NT2/D1 (cell line): ENCODE data around the gene KLF16.

Experiments
- DNase-seq: peaks from one replicate; pipeline ENCODE4 v3.0.0-alpha.2; 2011; ENCODE audit warnings: low read depth, low spot score
- H3K27me3 ChIP-seq: 2 replicates; pipeline ENCODE4 v1.6.0; 2011; ENCODE audit warnings: mild to moderate bottlenecking; ENCODE audit not compliant: insufficient read length, insufficient read depth
- H3K36me3 ChIP-seq: 2 replicates; pipeline ENCODE4 v1.6.1; 2011; ENCODE audit warnings: mild to moderate bottlenecking, low read length, mixed read lengths; ENCODE audit not compliant: insufficient read depth, insufficient read length
- H3K4me1 ChIP-seq: 2 replicates; pipeline ENCODE4 v1.5.1; 2011; ENCODE audit not compliant: insufficient read depth, insufficient read length
- H3K4me3 ChIP-seq: 2 replicates; pipeline ENCODE4 v1.5.1; 2011; ENCODE audit warnings: low read depth; ENCODE audit not compliant: insufficient read length
- H3K9ac ChIP-seq: 2 replicates; pipeline ENCODE4 v1.6.0; 2011; ENCODE audit warnings: low read depth; ENCODE audit not compliant: insufficient read length
- H3K9me3 ChIP-seq: 2 replicates; pipeline ENCODE4 v1.5.1; 2011; ENCODE audit warnings: mild to moderate bottlenecking, low read length; ENCODE audit not compliant: insufficient read depth
- SUZ12 ChIP-seq: IDR thresholded peaks from 2 replicates; pipeline ENCODE4 v1.6.1; 2011; ENCODE audit not compliant: insufficient read length, insufficient read depth; ENCODE audit errors: extremely low read depth
- YY1 ChIP-seq: IDR thresholded peaks from 2 replicates; pipeline ENCODE4 v1.6.1; 2011; ENCODE audit not compliant: insufficient read length, insufficient read depth
- ZNF274 ChIP-seq: IDR thresholded peaks from 2 replicates; pipeline ENCODE4 v1.6.1; 2011; ENCODE audit warnings: mild to moderate bottlenecking, low read depth, low read length

The KLF16 gene

GRCh38 chr19:1907563-1908363 lies 44.4 kb upstream of the KLF16 start:
- Histone ChIP-seq H3K9me3 (no peaks in the 10 kb centered on the region), H3K4me3 (no peak overlapping the region), H3K36me3 (peaks cover 56% of the 10 kb centered on the region), H3K27me3 (no peaks in the 10 kb centered on the region), H3K4me1 (peaks cover 29% of the 10 kb centered on the region), H3K9ac (peak overlapping the region; percentile 63)
- no peak for DNase-seq
- TF ChIP-seq SUZ12: no peak
- no peak for TF ChIP-seq YY1
- no peak for TF ChIP-seq ZNF274

GRCh38 chr19:1906985-1907562 lies 43.7 kb upstream of the KLF16 start:
- no peak for TF ChIP-seq YY1
- TF ChIP-seq ZNF274: no peak
- no peak for TF ChIP-seq SUZ12
- peaks cover 25% of the 10 kb centered on the region for H3K4me1 ChIP-seq
- peak overlapping the region; percentile 63 for H3K9ac ChIP-seq
- DNase-seq: no peak
- no peak overlapping the region for H3K4me3 ChIP-seq
- H3K36me3 ChIP-seq: peaks cover 49% of the 10 kb centered on the region
- H3K9me3 ChIP-seq: no peaks in the 10 kb centered on the region
- H3K27me3 ChIP-seq: no peaks in the 10 kb centered on the region

GRCh38 chr19:1905863-1906375 lies 42.5 kb upstream of the KLF16 start:
- Histone ChIP-seq H3K27me3 (no peaks in the 10 kb centered on the region), H3K4me3 (peak overlapping the region; percentile 66), H3K4me1 (peaks cover 28% of the 10 kb centered on the region), H3K36me3 (peaks cover 40% of the 10 kb centered on the region), H3K9me3 (no peaks in the 10 kb centered on the region), H3K9ac (peak overlapping the region; percentile 90)
- TF ChIP-seq YY1: no peak
- no peak for TF ChIP-seq ZNF274
- no peak for TF ChIP-seq SUZ12
- no peak for DNase-seq

DNA sequence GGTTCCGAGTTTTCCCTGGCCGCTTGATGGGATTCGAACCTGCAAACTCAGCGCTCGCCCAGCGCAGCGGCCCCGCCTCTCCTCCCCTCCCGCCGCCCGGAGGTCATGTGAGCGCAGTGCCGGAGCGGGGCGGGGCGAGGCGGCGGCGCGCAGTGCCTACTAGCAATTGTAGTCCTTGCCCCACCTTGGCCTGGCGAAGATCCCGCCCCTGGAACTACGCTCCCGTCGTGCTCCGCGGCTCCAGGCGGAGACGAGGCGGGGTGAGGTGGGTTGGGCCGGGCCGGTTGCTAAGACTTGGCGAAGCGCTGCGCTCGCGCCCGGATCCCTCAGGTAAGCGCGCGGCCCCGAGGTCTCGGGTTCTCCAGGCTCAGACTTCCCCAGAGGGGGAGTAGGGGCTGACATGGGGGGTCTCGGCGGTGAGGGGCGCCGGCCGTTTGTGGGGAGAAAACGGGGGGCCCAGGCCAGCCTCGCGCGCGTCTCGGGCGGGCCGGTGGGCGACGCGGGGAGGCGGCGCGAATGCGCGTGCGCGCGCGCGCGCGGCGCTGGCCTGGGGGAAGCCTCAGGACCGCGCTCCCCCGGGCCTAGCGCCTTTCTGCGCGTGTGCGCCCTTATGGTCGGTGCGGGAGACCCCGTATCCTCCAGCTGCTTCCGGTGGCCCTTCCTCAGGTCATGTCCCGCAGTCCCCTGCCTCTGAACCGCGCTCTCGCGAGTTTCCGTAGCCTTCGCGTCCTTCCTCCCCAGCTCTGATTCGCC lies 41.9 kb upstream of the KLF16 start, which contains the start of the genes ADAT3 and SCAMP4:
TSS of gene ADAT3 (plus strand) at position 290 of the 753 bp plus-strand sequence. CDS start 6,649 bp downstream, outside the sequence.
TSS of gene SCAMP4 (plus strand) at position 290 of the 753 bp plus-strand sequence. CDS start 9,621 bp downstream, outside the sequence.
- Histone ChIP-seq H3K4me1 (peaks cover 28% of the 10 kb centered on the region), H3K36me3 (peaks cover 40% of the 10 kb centered on the region), H3K9ac (peak within 1 kb of the TSS; percentile 90), H3K4me3 (peak within 1 kb of the TSS; percentile 66), H3K27me3 (no peaks in the 10 kb centered on the region), H3K9me3 (no peaks in the 10 kb centered on the region)
- peak; percentile 99 for DNase-seq
- TF ChIP-seq SUZ12: no peak
- TF ChIP-seq ZNF274: no peak
- TF ChIP-seq YY1: no peak

- peak overlapping the region; percentile 66 for H3K4me3 ChIP-seq
- no peak for DNase-seq
- peak overlapping the region; percentile 82 for H3K9ac ChIP-seq
- TF ChIP-seq ZNF274: no peak
- TF ChIP-seq SUZ12: no peak
- no peak for TF ChIP-seq YY1
- H3K4me1 ChIP-seq: peaks cover 25% of the 10 kb centered on the region
- H3K9me3 ChIP-seq: no peaks in the 10 kb centered on the region
- H3K27me3 ChIP-seq: no peaks in the 10 kb centered on the region
- H3K36me3 ChIP-seq: peaks cover 35% of the 10 kb centered on the region
Measured at GRCh38 chr19:1904860-1905109, 41.4 kb upstream of the KLF16 start.

GRCh38 chr19:1902923-1903322 lies 39.5 kb upstream of the KLF16 start:
- Histone ChIP-seq H3K9me3 (no peaks in the 10 kb centered on the region), H3K4me1 (peaks cover 13% of the 10 kb centered on the region), H3K4me3 (no peak overlapping the region), H3K27me3 (no peaks in the 10 kb centered on the region), H3K9ac (peak overlapping the region; percentile 21), H3K36me3 (peaks cover 21% of the 10 kb centered on the region)
- no peak for TF ChIP-seq SUZ12
- no peak for TF ChIP-seq ZNF274
- TF ChIP-seq YY1: no peak
- no peak for DNase-seq

DNA sequence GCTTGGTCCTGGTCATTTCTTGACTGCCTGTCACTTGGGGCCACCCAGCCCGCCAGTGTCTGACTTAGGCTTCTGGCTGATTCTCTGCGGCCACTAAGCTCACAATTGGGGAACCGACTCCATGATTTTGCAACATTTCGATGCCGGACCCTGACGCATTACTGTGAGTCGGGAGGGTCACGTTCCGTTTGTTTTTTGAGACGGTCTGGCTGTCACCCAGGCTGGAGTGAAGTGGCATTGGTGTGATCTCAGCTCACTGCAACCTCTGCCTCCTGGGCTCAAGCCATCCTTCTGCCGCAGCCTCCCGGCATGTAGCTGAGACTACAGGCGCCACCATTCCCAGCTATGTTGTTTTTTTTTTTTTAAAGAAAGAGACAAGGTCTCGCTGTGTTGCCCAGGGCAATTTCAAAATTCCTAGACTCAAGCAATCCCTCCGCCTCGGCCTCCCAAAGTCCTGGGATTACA lies 38.6 kb upstream of the KLF16 start:
- DNase-seq: no peak
- H3K9ac ChIP-seq: peak overlapping the region; percentile 32
- TF ChIP-seq SUZ12: no peak
- TF ChIP-seq YY1: no peak
- TF ChIP-seq ZNF274: no peak
- H3K36me3 ChIP-seq: peaks cover 11% of the 10 kb centered on the region
- no peaks in the 10 kb centered on the region for H3K27me3 ChIP-seq
- H3K4me1 ChIP-seq: peaks cover 5% of the 10 kb centered on the region
- no peaks in the 10 kb centered on the region for H3K9me3 ChIP-seq
- no peak overlapping the region for H3K4me3 ChIP-seq
